Activated B cell treated with CpG ODN at 0.5 μM for 24 hours (primary cell): ENCODE data around the gene MPHOSPH9. TPM values are rescaled to one million over a fixed set of nuclear protein-coding genes. Genes with fewer than 3 reads are reported as not detected.
A peak's percentile ranks its signal among the peaks of the same experiment; 100 is the strongest.

ENCODE experiments used
- ATAC-seq: fragments of 200-7000 bp; cut with Tn5 transposase; one replicate; pipeline ENCODE4 v1.10.0; 2021; ENCODE audit warnings: low read depth, mild to moderate bottlenecking, moderate library complexity
- CTCF ChIA-PET: fragments of 350-600 bp; sonication (Branson Sonifier 250); formaldehyde crosslinking; loops from one replicate; lab custom pipeline; 2021; ENCODE audit warnings: antibody characterized with exemption; lab: Charles Lee
- POLR2A ChIA-PET: fragments of 350-600 bp; sonication (Branson Sonifier 250); formaldehyde crosslinking; loops from one replicate; lab custom pipeline; 2021; ENCODE audit warnings: antibody characterized with exemption; lab: Charles Lee
- DNase-seq: peaks from one replicate; pipeline ENCODE4 v3.0.0; 2022
- H3K27ac Mint-ChIP-seq: one replicate; pipeline ENCODE4 v1.8.0; 2020; ENCODE audit warnings: mixed read lengths
- H3K27me3 Mint-ChIP-seq: one replicate; pipeline ENCODE4 v1.8.0; 2021; ENCODE audit warnings: mixed read lengths
- H3K36me3 Mint-ChIP-seq: one replicate; pipeline ENCODE4 v1.8.0; 2021; ENCODE audit warnings: low read depth, mixed read lengths
- H3K4me1 Mint-ChIP-seq: one replicate; pipeline ENCODE4 v1.8.0; 2021; ENCODE audit warnings: mixed read lengths
- H3K4me3 Mint-ChIP-seq: one replicate; pipeline ENCODE4 v1.8.0; 2020; ENCODE audit warnings: mild to moderate bottlenecking, mixed read lengths
- H3K9me3 Mint-ChIP-seq: one replicate; pipeline ENCODE4 v1.8.0; 2020; ENCODE audit warnings: mixed read lengths
- CTCF ChIP-seq: fragments of 200-600 bp; IDR thresholded peaks from one replicate; pipeline ENCODE4 v1.8.0; 2022; ENCODE audit warnings: antibody characterized with exemption, mild to moderate bottlenecking
- intact Hi-C: fragments of 100-400 bp; cut with micrococcal nuclease; formaldehyde crosslinking; loops from one replicate; pipeline ENCODE4 v1.15.1; 2024
- total RNA-seq: library from RNA; stranded (reverse); gene quantifications from 2 replicates; pipeline ENCODE4 v1.2.3, GENCODE V29; 2022

Gene MPHOSPH9
- total RNA-seq, 1 donor from 2014 or later: 47.2 TPM

GRCh38 chr12:123113026-123113425, 119.9 kb downstream of the MPHOSPH9 start:
- intact Hi-C loops: no loop called here
- DNase-seq: no peak
- H3K27me3 Mint-ChIP-seq: no peaks in the 10 kb centered on the region
- H3K27ac Mint-ChIP-seq: no peak overlapping the region
- no peak overlapping the region for H3K4me3 Mint-ChIP-seq
- TF ChIP-seq CTCF: no peak
- CTCF ChIA-PET: no interaction called here
- H3K9me3 Mint-ChIP-seq: no peaks in the 10 kb centered on the region
- ATAC-seq: no peak
- peaks cover 62% of the 10 kb centered on the region for H3K4me1 Mint-ChIP-seq
- H3K36me3 Mint-ChIP-seq: peaks cover 4% of the 10 kb centered on the region
- POLR2A ChIA-PET: no interaction called here

- ATAC-seq (no peak), DNase-seq (no peak)
- no peak for TF ChIP-seq CTCF
- ChIA-PET CTCF (no interaction called here), POLR2A (interaction anchor here (1.0 kb wide), 1 partner anchor 30 kb away, joined by 3 read pairs; no protein-coding TSS in a partner anchor)
- Mint-ChIP-seq H3K27ac (no peak overlapping the region), H3K36me3 (peaks cover 4% of the 10 kb centered on the region), H3K9me3 (no peaks in the 10 kb centered on the region), H3K4me3 (no peak overlapping the region), H3K4me1 (peaks cover 64% of the 10 kb centered on the region), H3K27me3 (no peaks in the 10 kb centered on the region)
- intact Hi-C loops: no loop called here
Observed at GRCh38 chr12:123111498-123112165, 121.3 kb downstream of the MPHOSPH9 start.

GRCh38 chr12:123109319-123109772, 123.6 kb downstream of the MPHOSPH9 start:
- CTCF ChIA-PET: no interaction called here
- no peak overlapping the region for H3K27ac Mint-ChIP-seq

GRCh38 chr12:123108682-123109066, 124.3 kb downstream of the MPHOSPH9 start:
- DNase-seq (no peak), ATAC-seq (no peak)
- intact Hi-C loops: no loop called here
- peaks cover 53% of the 10 kb centered on the region for H3K4me1 Mint-ChIP-seq
- H3K27me3 Mint-ChIP-seq: no peaks in the 10 kb centered on the region
- H3K4me3 Mint-ChIP-seq: no peak overlapping the region
- TF ChIP-seq CTCF: no peak
- H3K36me3 Mint-ChIP-seq: peaks cover 4% of the 10 kb centered on the region
- POLR2A ChIA-PET: no interaction called here
- CTCF ChIA-PET: no interaction called here
- no peak overlapping the region for H3K27ac Mint-ChIP-seq
- no peaks in the 10 kb centered on the region for H3K9me3 Mint-ChIP-seq

More at GRCh38 chr12:123109319-123109772, 123.6 kb downstream of the MPHOSPH9 start:
- Mint-ChIP-seq H3K4me3 (no peak overlapping the region), H3K4me1 (peaks cover 57% of the 10 kb centered on the region), H3K27me3 (no peaks in the 10 kb centered on the region), H3K9me3 (no peaks in the 10 kb centered on the region), H3K36me3 (peaks cover 4% of the 10 kb centered on the region)
- no peak for TF ChIP-seq CTCF
- POLR2A ChIA-PET: interaction anchor here (0.6 kb wide), 1 partner anchor 84 kb away, joined by 7 read pairs; no protein-coding TSS in a partner anchor
- DNase-seq (no peak), ATAC-seq (no peak)
- intact Hi-C loops: no loop called here

GRCh38 chr12:123107926-123108681, 124.8 kb downstream of the MPHOSPH9 start:
- CTCF ChIA-PET: no interaction called here

More at GRCh38 chr12:123107926-123108681, 124.8 kb downstream of the MPHOSPH9 start:
- intact Hi-C loops: loop anchor here (1.0 to 2.0 kb wide), 2 partner anchors 12 to 23 kb away; no protein-coding TSS in a partner anchor
- Mint-ChIP-seq H3K27me3 (no peaks in the 10 kb centered on the region), H3K36me3 (peaks cover 4% of the 10 kb centered on the region), H3K9me3 (no peaks in the 10 kb centered on the region), H3K4me3 (no peak overlapping the region), H3K4me1 (peaks cover 47% of the 10 kb centered on the region), H3K27ac (peak overlapping the region; percentile 89)
- POLR2A ChIA-PET: interaction anchor here (0.6 to 1.4 kb wide), 4 partner anchors 19 to 222 kb away, joined by 3 to 10 read pairs (median 6); no protein-coding TSS in a partner anchor
- no peak for ATAC-seq
- TF ChIP-seq CTCF: no peak
- no peak for DNase-seq
